Transverse colon (tissue), 4 donors: ENCODE results near the gene ELN.

Experiments
- EP300 ChIP-seq: sonication (generic); formaldehyde crosslinking; IDR thresholded peaks from one replicate; pipeline ENCODE4 v1.6.1; 2017; ENCODE audit warnings: antibody characterized with exemption, low read depth
- POLR2A ChIP-seq: fragments of 450-650 bp; IDR thresholded peaks from one replicate; pipeline ENCODE4 v1.6.1; 2016; ENCODE audit warnings: antibody characterized with exemption, mild to moderate bottlenecking, moderate library complexity
- POLR2AphosphoS5 ChIP-seq, 3 donors: sonication (generic); formaldehyde crosslinking; IDR thresholded peaks; one replicate each; pipeline ENCODE4 v1.6.1; 2016; ENCODE audit warnings: antibody characterized with exemption in 3 of 3
- TF ChIP-seq, protein P1 (sequence below), 5 experiments: fragments of 200-600 bp in 3 of 5; fragments of 450-650 bp in 2 of 5; sonication (generic) in 3 of 5; IDR thresholded peaks; 1 replicate in 2 of 5; 2 replicates in 3 of 5; pipeline ENCODE4 v1.5.1; 2016 to 2017; ENCODE audit warnings: antibody characterized with exemption in 5 of 5, inconsistent platforms in 3 of 5, mild to moderate bottlenecking in 2 of 5, moderate library complexity in 1 of 5

DNA sequence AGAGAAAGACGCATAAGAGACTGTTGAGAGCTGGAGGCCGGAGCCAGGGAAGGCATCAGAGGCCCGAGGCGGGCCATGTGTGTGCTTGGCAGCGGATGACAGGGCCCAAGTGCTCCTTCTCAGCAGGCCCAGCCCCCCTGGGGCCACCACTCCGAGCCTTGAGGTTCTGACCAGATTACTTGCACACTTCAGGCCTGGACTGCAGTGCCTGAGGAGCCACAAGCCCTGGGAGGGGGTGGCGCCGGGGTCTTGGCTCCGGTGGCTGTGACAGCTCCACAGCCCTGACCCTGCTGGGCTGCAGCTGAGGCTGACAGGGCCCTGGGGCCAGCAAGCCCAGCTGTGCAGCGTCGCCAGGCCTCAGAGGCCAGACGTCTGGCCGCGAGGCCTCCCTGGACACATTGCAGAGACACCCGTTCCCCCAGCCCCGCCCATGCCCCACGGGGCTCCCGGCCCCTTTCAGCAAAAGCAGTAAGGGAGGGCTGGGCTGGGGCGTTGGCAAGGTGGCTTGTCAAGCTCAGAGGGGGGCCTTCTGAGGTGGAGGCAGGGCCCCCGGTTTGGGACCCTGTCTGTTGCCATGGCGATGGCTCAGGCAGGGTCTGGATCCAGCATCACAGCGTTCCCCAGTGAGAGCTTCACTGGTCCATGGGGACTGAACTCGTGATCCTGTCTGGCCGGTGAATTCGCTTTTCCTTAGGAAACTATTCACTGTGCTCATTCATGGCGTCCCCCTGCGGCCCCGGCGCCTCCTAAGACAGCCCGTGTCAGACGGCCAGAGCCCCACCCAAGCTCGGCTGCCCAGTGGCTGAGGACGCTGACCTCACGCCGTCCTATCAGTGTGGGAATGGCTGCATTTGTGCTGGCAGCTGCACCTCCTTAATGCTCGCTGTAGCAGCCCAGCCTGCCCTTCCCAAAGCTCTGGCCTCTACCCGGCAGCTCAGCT lies 5.7 kb downstream of the ELN start:
- TF ChIP-seq, protein P1, sequence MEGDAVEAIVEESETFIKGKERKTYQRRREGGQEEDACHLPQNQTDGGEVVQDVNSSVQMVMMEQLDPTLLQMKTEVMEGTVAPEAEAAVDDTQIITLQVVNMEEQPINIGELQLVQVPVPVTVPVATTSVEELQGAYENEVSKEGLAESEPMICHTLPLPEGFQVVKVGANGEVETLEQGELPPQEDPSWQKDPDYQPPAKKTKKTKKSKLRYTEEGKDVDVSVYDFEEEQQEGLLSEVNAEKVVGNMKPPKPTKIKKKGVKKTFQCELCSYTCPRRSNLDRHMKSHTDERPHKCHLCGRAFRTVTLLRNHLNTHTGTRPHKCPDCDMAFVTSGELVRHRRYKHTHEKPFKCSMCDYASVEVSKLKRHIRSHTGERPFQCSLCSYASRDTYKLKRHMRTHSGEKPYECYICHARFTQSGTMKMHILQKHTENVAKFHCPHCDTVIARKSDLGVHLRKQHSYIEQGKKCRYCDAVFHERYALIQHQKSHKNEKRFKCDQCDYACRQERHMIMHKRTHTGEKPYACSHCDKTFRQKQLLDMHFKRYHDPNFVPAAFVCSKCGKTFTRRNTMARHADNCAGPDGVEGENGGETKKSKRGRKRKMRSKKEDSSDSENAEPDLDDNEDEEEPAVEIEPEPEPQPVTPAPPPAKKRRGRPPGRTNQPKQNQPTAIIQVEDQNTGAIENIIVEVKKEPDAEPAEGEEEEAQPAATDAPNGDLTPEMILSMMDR (IDR thresholded peaks at IDR 0.05) = no peak
- TF ChIP-seq POLR2A = no peak
- no peak for TF ChIP-seq EP300
- TF ChIP-seq POLR2AphosphoS5 (IDR thresholded peaks at IDR 0.05) = no peak
